Prostate gland (tissue), 2 donors: ENCODE data around the gene CPSF4L.

Experiments used
- CTCF ChIP-seq, 4 experiments: fragments of 200-600 bp in 2 of 4; fragments of 450-650 bp in 2 of 4; sonication (generic) in 2 of 4; IDR thresholded peaks; 1 replicate in 3 of 4; 2 replicates in 1 of 4; pipeline ENCODE4 v1.5.1; 2016 to 2019; ENCODE audit warnings: antibody characterized with exemption in 4 of 4, mild to moderate bottlenecking in 2 of 4, moderate library complexity in 2 of 4
- POLR2A ChIP-seq: fragments of 450-650 bp; IDR thresholded peaks from one replicate; pipeline ENCODE4 v1.6.1; 2016; ENCODE audit warnings: antibody characterized with exemption, mild to moderate bottlenecking

GRCh38 chr17:73257516-73257915, 4.2 kb downstream of the CPSF4L start:
- no peak for TF ChIP-seq POLR2A
- TF ChIP-seq CTCF (IDR thresholded peaks at IDR 0.05) = no peak
